Stimulated activated CD4-positive, alpha-beta T cell treated with anti-CD3 and anti-CD28 coated beads, Interleukin-1b, Interleukin-23, amount 100 ng/mL, for 4 hours (primary cell): Measurements from ENCODE around the gene COL5A2.

Experiments used
- DNase-seq, 2 donors: peaks; one replicate each; pipeline ENCODE4 v3.0.0-alpha.2; 2020; ENCODE audit warnings: low read depth in 2 of 2

COL5A2 gene

GRCh38 chr2:189147989-189148388 lies 31.6 kb downstream of the COL5A2 start:
- no peak for DNase-seq

GRCh38 chr2:189147361-189147760 lies 32.2 kb downstream of the COL5A2 start:
- DNase-seq, result no peak

GRCh38 chr2:189146553-189146952 lies 33.0 kb downstream of the COL5A2 start:
- no peak for DNase-seq

- DNase-seq, result no peak
These were observed 34.8 kb downstream of the COL5A2 start for GRCh38 chr2:189144700-189145211.

- DNase-seq, result no peak
These were observed 35.6 kb downstream of the COL5A2 start for GRCh38 chr2:189143925-189144324.

- DNase-seq, result peak; percentile 6 to 24
These were observed 36.4 kb downstream of the COL5A2 start for GRCh38 chr2:189142893-189143759.

GRCh38 chr2:189138800-189139199 lies 40.8 kb downstream of the COL5A2 start:
- DNase-seq, result no peak

GRCh38 chr2:189137519-189137918 lies 42.0 kb downstream of the COL5A2 start:
- no peak for DNase-seq

- no peak for DNase-seq
These were observed 45.1 kb downstream of the COL5A2 start for GRCh38 chr2:189134485-189134884.

GRCh38 chr2:189131991-189132390 lies 47.6 kb downstream of the COL5A2 start:
- DNase-seq, result no peak

GRCh38 chr2:189129971-189130370 lies 49.6 kb downstream of the COL5A2 start:
- DNase-seq, result no peak

- DNase-seq, result no peak
These were observed 50.6 kb downstream of the COL5A2 start for GRCh38 chr2:189128970-189129369.

GRCh38 chr2:189127756-189128155 lies 51.8 kb downstream of the COL5A2 start:
- no peak for DNase-seq

- no peak for DNase-seq
These were observed 54.4 kb downstream of the COL5A2 start for GRCh38 chr2:189125195-189125594.

- no peak for DNase-seq
These were observed 55.4 kb downstream of the COL5A2 start for GRCh38 chr2:189124175-189124574.

- DNase-seq, result no peak
These were observed 61.2 kb downstream of the COL5A2 start for GRCh38 chr2:189118386-189118785.

GRCh38 chr2:189116979-189117378 lies 62.6 kb downstream of the COL5A2 start:
- DNase-seq, result no peak

GRCh38 chr2:189116087-189116486 lies 63.5 kb downstream of the COL5A2 start:
- DNase-seq, result no peak

GRCh38 chr2:189115126-189115525 lies 64.4 kb downstream of the COL5A2 start:
- DNase-seq, result no peak

GRCh38 chr2:189113963-189114362 lies 65.6 kb downstream of the COL5A2 start:
- DNase-seq, result no peak

- DNase-seq, result no peak
These were observed 68.4 kb downstream of the COL5A2 start for GRCh38 chr2:189111063-189111715.

GRCh38 chr2:189109921-189110397 lies 69.6 kb downstream of the COL5A2 start:
- DNase-seq, result no peak

GRCh38 chr2:189104934-189105333 lies 74.6 kb downstream of the COL5A2 start:
- DNase-seq, result no peak
